GM15510 (cell line): ENCODE data around the gene ABHD13.
A peak's percentile ranks its signal among the peaks of the same experiment; 100 is the strongest.

Source experiments
- POLR2A ChIP-seq: IDR thresholded peaks from 3 replicates; pipeline ENCODE4 v1.6.1; 2011; ENCODE audit warnings: borderline replicate concordance; ENCODE audit not compliant: insufficient read length; ENCODE audit errors: extremely low read depth

The ABHD13 gene

DNA sequence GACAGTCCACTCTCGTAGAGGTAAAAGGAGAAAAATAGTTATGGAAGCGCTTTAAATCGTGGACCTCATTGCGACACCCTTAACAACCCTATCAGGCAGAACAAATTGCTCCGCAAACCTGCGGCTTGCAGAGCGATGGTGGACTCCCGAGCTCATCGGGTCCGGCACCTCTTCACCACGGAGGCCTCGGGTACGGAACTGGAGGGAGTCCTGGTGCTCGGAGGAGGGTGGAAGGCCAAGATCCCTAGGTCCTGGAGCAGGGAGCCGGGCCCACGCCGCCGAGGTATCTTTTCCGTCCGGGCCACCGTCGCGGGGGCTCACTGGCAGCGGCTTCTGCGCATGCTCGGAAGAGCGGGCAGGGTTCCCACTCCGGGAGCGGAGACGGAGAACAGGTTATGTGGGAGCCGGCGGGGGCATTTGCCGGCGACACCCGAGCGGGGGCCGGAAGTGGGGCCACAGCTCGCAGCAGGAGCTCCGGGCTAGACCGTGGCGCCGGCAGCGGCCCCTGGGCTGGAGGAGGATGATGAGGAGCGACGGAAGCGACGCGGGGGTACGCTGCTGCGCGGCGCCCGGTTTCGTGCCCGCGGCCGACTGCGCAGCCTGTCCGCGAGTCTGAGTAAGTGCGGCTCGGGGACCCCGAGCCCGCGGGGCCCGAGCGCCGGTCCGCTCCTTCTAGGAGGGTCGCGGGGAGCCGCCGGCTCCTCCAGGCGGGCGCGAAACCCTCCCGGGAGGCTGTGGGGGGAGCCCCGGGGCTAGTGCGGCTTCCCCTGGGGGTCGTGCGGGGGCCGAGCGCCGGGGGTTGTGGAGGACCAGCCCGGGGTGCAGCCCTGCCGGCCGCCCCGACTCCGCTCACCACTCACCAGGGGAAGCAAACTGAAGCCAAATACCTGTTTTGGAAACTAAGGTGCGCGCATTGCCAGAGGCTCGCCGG, at the start of gene ABHD13:
ABHD13 (plus strand) TSS at position 349 of the 931 bp plus-strand sequence. CDS start 10,827 bp downstream, outside the sequence.
- TF ChIP-seq POLR2A, result peak; percentile 80

DNA sequence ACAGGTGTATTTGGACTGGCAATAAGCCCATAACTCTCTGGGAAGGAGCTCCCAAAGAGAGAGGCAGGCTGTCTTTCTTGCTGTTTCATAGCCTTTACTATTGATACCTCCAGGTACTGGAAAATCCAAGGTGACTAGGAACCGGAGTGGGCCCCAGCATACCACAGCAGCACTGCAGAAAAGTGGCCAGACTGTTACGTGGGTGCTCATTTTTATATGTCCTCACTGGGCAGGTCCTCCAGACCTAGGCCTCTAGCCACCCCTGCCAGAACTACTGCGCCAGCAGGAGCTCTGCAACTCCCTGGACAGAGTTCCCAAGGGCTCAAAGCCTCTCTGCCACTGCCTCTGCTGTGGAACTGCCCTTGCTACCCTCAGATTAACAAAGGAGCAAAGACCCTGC, 49.3 kb upstream of the ABHD13 start:
- TF ChIP-seq POLR2A, result no peak

- no peak for TF ChIP-seq POLR2A
These were observed 41.4 kb upstream of the ABHD13 start for GRCh38 chr13:108176685-108177274.

DNA sequence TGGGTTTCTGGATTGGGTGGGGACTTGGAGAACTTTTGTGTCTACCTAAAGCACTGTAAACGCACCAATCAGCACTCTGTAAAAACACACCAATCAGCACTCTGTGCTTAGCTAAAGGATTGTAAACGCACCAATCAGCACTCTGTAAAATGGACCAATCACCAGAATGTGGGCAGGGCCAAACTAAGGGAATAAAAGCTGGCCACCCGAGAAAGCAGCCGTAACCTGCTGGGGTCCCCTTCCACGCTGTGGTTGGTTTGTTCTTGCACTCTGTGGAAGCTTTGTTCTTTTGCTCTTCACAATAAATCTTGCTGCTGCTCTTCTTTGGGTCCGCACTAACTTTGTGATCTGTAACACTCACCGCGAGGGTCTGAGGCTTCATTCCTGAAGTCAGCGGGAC, 40.1 kb upstream of the ABHD13 start:
- TF ChIP-seq POLR2A, result no peak

DNA sequence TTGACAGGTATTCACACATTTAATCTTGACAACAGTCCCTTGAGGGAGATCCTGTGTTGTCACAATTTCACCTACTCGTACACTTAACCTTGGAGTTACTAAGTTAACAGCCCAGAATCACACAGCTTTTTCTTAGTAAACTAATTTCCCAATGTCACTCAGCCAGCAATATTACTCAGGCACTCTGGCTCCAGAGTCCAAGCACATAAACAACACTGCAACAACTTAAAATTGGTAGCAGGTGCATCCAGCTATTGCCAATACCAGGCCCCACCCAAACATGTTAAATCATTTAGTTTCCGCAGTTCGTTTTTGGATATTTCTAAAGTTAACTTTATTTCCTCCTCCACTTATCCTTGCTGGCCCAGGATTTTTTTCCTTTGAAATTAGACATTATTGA, 35.5 kb upstream of the ABHD13 start:
- no peak for TF ChIP-seq POLR2A

GRCh38 chr13:108185223-108185622, 33.0 kb upstream of the ABHD13 start:
- no peak for TF ChIP-seq POLR2A

GRCh38 chr13:108188260-108188659, 29.9 kb upstream of the ABHD13 start:
- TF ChIP-seq POLR2A, result no peak

GRCh38 chr13:108190897-108191296, 27.3 kb upstream of the ABHD13 start:
- no peak for TF ChIP-seq POLR2A

DNA sequence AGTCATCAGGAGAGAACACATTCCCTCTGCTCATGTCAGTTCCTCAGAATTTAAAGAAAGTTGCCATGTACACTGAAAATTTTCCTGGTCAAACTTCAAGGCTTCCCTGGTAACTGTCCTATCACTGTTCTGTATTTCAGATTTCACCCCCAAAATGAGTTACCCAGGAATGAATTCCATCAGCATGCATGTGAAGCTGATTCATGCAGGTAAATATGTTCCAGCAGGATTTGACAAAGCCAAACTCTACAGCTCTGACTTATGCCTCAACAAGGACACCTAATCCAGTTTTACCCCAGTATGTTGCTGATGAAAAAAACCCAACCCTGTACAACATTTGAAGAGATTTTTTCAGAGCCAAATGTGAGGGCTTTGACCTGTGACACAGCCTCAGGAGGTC, 24.4 kb upstream of the ABHD13 start:
- TF ChIP-seq POLR2A, result no peak

DNA sequence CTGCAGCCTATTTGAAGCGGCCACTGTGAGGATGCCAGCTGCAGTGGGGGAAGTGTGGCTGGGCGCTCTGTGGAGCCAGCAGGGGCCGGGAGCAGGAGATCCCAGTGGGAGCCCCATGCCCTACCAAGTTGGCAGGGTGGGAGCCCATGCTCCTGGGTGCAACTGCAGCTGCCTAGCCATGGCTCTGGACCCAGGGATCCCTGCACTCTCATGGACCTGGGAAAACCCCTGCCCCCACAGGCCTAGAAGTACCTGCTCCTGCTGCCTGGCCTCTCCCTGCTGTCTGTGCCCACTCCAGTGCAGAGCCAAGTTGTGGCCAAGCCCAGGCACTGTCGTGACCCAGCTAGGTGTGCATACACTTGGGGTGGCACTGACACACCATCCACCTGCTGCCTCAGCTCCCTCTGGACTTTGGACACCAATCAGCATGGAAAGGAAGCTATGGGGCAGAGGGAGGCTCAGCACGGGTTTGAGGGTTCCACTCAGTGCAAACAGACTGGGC, 23.7 kb upstream of the ABHD13 start:
- no peak for TF ChIP-seq POLR2A

DNA sequence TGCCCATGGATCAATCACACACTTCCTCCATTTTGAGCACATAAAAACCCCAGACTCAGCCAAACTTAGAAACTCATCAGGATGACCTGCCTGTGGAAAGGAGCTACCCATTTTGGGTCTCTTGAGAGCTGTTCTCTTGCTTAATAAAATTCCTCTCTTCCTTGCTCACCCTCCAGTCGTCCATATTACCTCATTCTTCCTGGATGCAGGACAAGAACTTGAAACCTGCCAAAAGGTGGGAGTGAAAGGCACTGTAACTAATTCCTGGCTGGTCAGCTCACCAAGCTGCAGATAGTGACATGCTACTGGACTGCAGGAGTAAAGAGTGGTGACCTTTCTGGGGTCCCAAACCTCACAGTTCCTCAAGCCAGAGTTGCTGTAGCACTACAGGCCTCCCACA, 23.0 kb upstream of the ABHD13 start:
- TF ChIP-seq POLR2A, result no peak

DNA sequence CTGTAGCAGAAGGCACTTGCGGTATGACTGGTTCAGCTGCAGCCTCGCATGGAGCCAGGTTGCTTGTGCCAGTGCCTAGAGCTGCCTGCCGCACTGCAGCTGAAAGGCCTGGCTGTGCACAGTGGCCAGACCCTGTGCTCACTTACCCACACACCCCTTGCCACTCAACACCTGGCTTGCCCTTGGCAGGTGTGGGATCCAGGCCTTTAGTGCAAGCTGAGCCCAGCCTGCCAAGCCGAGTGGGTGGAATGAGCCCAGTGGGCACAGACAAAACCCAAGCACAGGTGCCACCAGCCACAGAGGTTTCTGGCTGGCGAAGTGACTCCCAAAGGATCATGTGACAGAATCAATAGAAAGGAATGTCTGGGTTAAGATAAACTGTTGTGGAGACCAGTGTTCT, 22.3 kb upstream of the ABHD13 start:
- no peak for TF ChIP-seq POLR2A

DNA sequence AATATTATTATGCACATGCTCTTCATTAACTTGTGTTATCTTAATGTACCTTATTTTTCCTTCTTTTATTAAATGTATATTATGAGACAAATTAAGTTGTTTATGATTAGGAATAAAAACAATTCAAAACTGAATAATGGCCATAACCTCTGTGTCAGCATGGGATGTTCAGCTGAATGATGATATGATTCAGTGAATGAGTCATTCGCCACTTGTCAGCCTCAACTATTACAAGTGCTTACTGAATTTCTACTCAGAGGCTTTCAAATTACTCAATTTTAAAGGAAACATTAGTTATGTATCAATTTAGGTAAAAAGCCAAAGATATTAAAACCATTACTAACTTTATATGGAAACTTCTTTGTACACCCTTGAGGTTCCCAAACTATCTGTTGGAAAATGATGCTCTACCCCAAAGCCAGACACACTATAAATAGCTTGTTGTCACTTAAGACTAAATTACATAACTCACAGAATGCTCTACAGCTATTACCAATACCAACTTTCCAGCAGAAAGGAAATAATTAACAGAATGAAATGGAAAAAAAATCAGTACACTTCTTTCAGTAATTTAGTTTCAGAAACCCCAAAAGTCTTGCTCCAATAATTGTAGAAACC, 17.3 kb upstream of the ABHD13 start:
- TF ChIP-seq POLR2A, result no peak

- no peak for TF ChIP-seq POLR2A
These were observed 7.6 kb upstream of the ABHD13 start for GRCh38 chr13:108210551-108210950.

- TF ChIP-seq POLR2A, result no peak
These were observed 5.3 kb upstream of the ABHD13 start for GRCh38 chr13:108212886-108213285.
